ENCODE results near the gene EHD3.

The EHD3 gene

DNA sequence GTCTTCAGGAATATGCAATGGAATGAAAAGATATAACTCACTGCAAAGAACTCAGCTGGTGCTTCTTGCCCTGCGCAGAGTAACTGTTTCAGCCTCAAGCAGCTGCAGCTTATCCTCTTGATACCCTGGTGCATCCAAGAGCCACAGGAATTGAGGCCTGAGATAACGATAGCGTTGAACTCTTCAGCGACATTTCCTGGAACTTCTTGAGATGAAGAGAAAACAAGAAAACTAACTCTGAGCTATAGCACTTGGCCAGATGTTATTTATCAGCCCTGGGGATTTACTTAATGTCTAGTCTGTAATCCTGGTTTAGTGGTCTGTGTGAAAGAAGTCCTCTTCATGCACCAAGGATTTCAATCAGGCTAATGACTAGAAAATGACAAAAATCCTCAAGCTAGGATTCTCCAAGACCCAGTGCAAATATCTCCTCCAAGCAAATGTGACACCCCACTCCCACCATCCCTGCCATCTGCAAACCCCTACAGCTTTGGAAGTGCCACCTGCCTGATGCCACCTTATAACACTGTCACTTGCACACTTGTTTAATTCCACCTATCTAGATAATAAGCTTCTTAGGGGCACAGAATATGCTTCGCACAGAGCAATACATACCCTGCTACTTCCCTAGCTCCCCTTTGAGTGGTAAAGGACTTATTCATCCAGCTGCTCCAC, 40.6 kb downstream of the EHD3 start:
- TF ChIP-seq CEBPB (IDR thresholded peaks at IDR 0.05), result no peak
- TF ChIP-seq YY1 (IDR thresholded peaks at IDR 0.05; ENCODE audit: low read depth), result no peak
- TF ChIP-seq, protein P1, sequence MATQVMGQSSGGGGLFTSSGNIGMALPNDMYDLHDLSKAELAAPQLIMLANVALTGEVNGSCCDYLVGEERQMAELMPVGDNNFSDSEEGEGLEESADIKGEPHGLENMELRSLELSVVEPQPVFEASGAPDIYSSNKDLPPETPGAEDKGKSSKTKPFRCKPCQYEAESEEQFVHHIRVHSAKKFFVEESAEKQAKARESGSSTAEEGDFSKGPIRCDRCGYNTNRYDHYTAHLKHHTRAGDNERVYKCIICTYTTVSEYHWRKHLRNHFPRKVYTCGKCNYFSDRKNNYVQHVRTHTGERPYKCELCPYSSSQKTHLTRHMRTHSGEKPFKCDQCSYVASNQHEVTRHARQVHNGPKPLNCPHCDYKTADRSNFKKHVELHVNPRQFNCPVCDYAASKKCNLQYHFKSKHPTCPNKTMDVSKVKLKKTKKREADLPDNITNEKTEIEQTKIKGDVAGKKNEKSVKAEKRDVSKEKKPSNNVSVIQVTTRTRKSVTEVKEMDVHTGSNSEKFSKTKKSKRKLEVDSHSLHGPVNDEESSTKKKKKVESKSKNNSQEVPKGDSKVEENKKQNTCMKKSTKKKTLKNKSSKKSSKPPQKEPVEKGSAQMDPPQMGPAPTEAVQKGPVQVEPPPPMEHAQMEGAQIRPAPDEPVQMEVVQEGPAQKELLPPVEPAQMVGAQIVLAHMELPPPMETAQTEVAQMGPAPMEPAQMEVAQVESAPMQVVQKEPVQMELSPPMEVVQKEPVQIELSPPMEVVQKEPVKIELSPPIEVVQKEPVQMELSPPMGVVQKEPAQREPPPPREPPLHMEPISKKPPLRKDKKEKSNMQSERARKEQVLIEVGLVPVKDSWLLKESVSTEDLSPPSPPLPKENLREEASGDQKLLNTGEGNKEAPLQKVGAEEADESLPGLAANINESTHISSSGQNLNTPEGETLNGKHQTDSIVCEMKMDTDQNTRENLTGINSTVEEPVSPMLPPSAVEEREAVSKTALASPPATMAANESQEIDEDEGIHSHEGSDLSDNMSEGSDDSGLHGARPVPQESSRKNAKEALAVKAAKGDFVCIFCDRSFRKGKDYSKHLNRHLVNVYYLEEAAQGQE (IDR thresholded peaks at IDR 0.05; ENCODE audit: low read depth), result no peak

DNA sequence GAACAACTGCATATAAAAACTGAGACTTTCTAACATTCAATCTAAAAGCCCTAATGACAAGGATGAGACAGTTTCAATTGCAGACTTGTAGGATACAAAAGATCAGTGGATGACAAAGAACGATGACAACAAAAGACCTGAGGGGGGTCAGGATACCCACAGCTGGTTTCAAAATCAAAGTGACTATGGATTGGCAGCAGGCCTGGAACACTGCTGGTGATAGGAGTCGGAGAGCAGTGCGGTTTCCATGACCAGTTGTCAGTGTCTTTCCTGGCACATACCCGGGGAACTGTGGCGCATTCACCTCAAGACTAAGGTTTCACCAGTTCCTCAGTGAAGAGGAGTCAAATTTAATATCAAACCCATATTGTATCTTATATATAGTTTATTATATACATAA, 42.0 kb downstream of the EHD3 start:
- no peak for TF ChIP-seq TEAD4 (IDR thresholded peaks at IDR 0.05)
- no peak for TF ChIP-seq EP300 (IDR thresholded peaks at IDR 0.05; ENCODE audit: borderline replicate concordance)
- TF ChIP-seq, protein P1 (IDR thresholded peaks at IDR 0.05; ENCODE audit: low read depth), result no peak
- no peak for TF ChIP-seq TCF12 (IDR thresholded peaks at IDR 0.05; ENCODE audit: low read depth)
- TF ChIP-seq FOXM1 (IDR thresholded peaks at IDR 0.05; ENCODE audit: borderline replicate concordance, low read depth), result no peak
- TF ChIP-seq RAD21 (IDR thresholded peaks at IDR 0.05; ENCODE audit: low read depth), result no peak
- no peak for TF ChIP-seq CREB1 (IDR thresholded peaks at IDR 0.05; ENCODE audit: low read depth)
- TF ChIP-seq, protein P2, sequence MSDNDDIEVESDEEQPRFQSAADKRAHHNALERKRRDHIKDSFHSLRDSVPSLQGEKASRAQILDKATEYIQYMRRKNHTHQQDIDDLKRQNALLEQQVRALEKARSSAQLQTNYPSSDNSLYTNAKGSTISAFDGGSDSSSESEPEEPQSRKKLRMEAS (IDR thresholded peaks at IDR 0.05), result no peak
- no peak for TF ChIP-seq YY1 (IDR thresholded peaks at IDR 0.05; ENCODE audit: low read depth)
- no peak for TF ChIP-seq EGR1 (IDR thresholded peaks at IDR 0.05)
- TF ChIP-seq TAF1 (IDR thresholded peaks at IDR 0.05; ENCODE audit: low read depth), result no peak
- TF ChIP-seq, protein P3, sequence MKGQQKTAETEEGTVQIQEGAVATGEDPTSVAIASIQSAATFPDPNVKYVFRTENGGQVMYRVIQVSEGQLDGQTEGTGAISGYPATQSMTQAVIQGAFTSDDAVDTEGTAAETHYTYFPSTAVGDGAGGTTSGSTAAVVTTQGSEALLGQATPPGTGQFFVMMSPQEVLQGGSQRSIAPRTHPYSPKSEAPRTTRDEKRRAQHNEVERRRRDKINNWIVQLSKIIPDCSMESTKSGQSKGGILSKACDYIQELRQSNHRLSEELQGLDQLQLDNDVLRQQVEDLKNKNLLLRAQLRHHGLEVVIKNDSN (IDR thresholded peaks at IDR 0.05), result no peak
- TF ChIP-seq ZBTB7A (IDR thresholded peaks at IDR 0.05; ENCODE audit: low read depth), result no peak
- no peak for TF ChIP-seq CEBPB (IDR thresholded peaks at IDR 0.05)
- no peak for TF ChIP-seq NFIC (IDR thresholded peaks at IDR 0.05)

DNA sequence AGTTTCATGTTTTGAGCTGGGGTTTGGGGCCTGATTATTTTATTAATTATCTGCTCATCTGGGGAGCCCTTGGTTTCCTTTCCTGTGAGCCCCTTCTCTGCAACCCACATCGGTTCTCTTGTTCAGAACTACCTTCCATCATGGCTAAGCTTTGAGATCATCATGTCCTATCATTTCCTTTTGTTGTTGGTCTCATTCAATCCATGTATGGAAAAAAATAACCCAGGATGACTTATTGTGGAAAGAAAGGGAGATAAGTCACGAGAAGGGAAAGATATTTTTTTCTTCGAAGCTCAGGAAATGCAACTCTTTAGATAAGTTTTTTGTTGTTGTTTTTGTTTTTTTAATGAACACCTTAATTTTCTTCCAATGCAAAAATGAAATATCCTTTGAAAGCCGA, 43.7 kb downstream of the EHD3 start:
- TF ChIP-seq EGR1 (IDR thresholded peaks at IDR 0.05) (no peak), ZBTB7A (IDR thresholded peaks at IDR 0.05; ENCODE audit: low read depth) (no peak), RAD21 (IDR thresholded peaks at IDR 0.05; ENCODE audit: low read depth) (no peak), TAF1 (IDR thresholded peaks at IDR 0.05; ENCODE audit: low read depth) (no peak), TEAD4 (IDR thresholded peaks at IDR 0.05) (no peak), CREB1 (IDR thresholded peaks at IDR 0.05; ENCODE audit: low read depth) (no peak), EP300 (IDR thresholded peaks at IDR 0.05; ENCODE audit: borderline replicate concordance) (no peak), CEBPB (IDR thresholded peaks at IDR 0.05) (no peak), YY1 (IDR thresholded peaks at IDR 0.05; ENCODE audit: low read depth) (no peak), NFIC (IDR thresholded peaks at IDR 0.05) (no peak), FOXM1 (IDR thresholded peaks at IDR 0.05; ENCODE audit: borderline replicate concordance, low read depth) (no peak), TCF12 (IDR thresholded peaks at IDR 0.05; ENCODE audit: low read depth) (no peak)
- TF ChIP-seq, protein P1 (IDR thresholded peaks at IDR 0.05; ENCODE audit: low read depth), result no peak
- TF ChIP-seq, protein P3 (IDR thresholded peaks at IDR 0.05), result no peak
- TF ChIP-seq, protein P2 (IDR thresholded peaks at IDR 0.05), result no peak

DNA sequence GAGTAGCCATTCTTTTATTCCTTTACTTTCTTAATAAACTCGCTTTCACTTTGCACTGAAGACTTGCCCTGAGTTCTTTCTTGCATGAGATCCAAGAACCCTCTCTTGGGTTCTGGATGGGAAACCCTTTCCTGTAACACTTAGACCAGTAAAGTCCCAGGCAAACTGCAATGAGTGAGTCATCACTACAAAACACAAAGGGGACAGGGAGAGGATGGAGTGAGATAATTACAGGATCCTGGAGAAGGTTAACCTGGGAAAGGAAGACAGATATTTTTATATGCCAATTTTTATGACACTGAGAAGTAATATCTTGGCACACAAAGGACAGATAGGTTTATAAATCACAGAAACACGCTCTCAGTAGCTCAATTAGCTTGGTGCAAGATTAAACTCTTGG, 48.7 kb downstream of the EHD3 start:
- TF ChIP-seq NFIC (IDR thresholded peaks at IDR 0.05) (no peak), EGR1 (IDR thresholded peaks at IDR 0.05) (no peak), CEBPB (IDR thresholded peaks at IDR 0.05) (no peak), YY1 (IDR thresholded peaks at IDR 0.05; ENCODE audit: low read depth) (no peak), FOXM1 (IDR thresholded peaks at IDR 0.05; ENCODE audit: borderline replicate concordance, low read depth) (no peak), TAF1 (IDR thresholded peaks at IDR 0.05; ENCODE audit: low read depth) (no peak), TEAD4 (IDR thresholded peaks at IDR 0.05) (no peak), CREB1 (IDR thresholded peaks at IDR 0.05; ENCODE audit: low read depth) (no peak), RAD21 (IDR thresholded peaks at IDR 0.05; ENCODE audit: low read depth) (no peak), TCF12 (IDR thresholded peaks at IDR 0.05; ENCODE audit: low read depth) (no peak), EP300 (IDR thresholded peaks at IDR 0.05; ENCODE audit: borderline replicate concordance) (no peak)
- TF ChIP-seq, protein P3 (IDR thresholded peaks at IDR 0.05), result no peak
- TF ChIP-seq, protein P2 (IDR thresholded peaks at IDR 0.05), result no peak
- TF ChIP-seq, protein P1 (IDR thresholded peaks at IDR 0.05; ENCODE audit: low read depth), result no peak
